HG02763 (cell line): Measurements from ENCODE around the gene CD6.

Source experiments
- ATAC-seq: cut with Tn5 transposase; IDR thresholded peaks from one replicate; pipeline ENCODE4 v1.9.1; 2021; ENCODE audit warnings: mild to moderate bottlenecking, moderate library complexity; ENCODE audit not compliant: unreplicated experiment

Gene CD6

GRCh38 chr11:60984636-60985035, 13.2 kb downstream of the CD6 start:
- ATAC-seq = no peak

- no peak for ATAC-seq
Observed at GRCh38 chr11:60985501-60985900, 14.0 kb downstream of the CD6 start.

GRCh38 chr11:60985991-60986915, 14.8 kb downstream of the CD6 start:
- no peak for ATAC-seq

GRCh38 chr11:60987577-60988277, 16.2 kb downstream of the CD6 start:
- ATAC-seq = no peak

GRCh38 chr11:60988658-60989057, 17.2 kb downstream of the CD6 start:
- no peak for ATAC-seq

- no peak for ATAC-seq
Observed at GRCh38 chr11:60989093-60989650, 17.7 kb downstream of the CD6 start.

- ATAC-seq = no peak
Observed at GRCh38 chr11:60991457-60991856, 20.0 kb downstream of the CD6 start.

- ATAC-seq = no peak
Observed at GRCh38 chr11:60992842-60993409, 21.4 kb downstream of the CD6 start.

- ATAC-seq = no peak
Observed at GRCh38 chr11:60993615-60994014, 22.1 kb downstream of the CD6 start.

GRCh38 chr11:60994541-60995080, 23.1 kb downstream of the CD6 start:
- no peak for ATAC-seq

GRCh38 chr11:60995798-60996197, 24.3 kb downstream of the CD6 start:
- ATAC-seq = no peak

- ATAC-seq = no peak
Observed at GRCh38 chr11:60996381-60997138, 25.1 kb downstream of the CD6 start.

GRCh38 chr11:61000426-61000825, 28.9 kb downstream of the CD6 start:
- no peak for ATAC-seq

GRCh38 chr11:61001931-61002330, 30.5 kb downstream of the CD6 start:
- no peak for ATAC-seq

- no peak for ATAC-seq
Observed at GRCh38 chr11:61002598-61002997, 31.1 kb downstream of the CD6 start.

GRCh38 chr11:61004180-61004611, 32.7 kb downstream of the CD6 start:
- ATAC-seq = no peak

GRCh38 chr11:61004761-61005181, 33.3 kb downstream of the CD6 start:
- ATAC-seq = no peak

- ATAC-seq = no peak
Observed at GRCh38 chr11:61007383-61007955, 36.0 kb downstream of the CD6 start.

GRCh38 chr11:61007956-61008896, 36.7 kb downstream of the CD6 start:
- no peak for ATAC-seq
